GM18870 (cell line): ENCODE results near the gene PLK3.
A peak's percentile ranks its signal among the peaks of the same experiment; 100 is the strongest.
"Not testable (repeated sequence)": the region's sequence is repeated elsewhere in the genome, so short reads cannot be mapped to it uniquely, and the experiment has no call there.

ENCODE experiments used
- ATAC-seq: cut with Tn5 transposase; IDR thresholded peaks from one replicate; pipeline ENCODE4 v1.9.1; 2021; ENCODE audit warnings: moderate library complexity; ENCODE audit not compliant: unreplicated experiment

PLK3 gene

GRCh38 chr1:44799770-44800584 is at the start of gene PLK3:
PLK3 (plus strand) TSS chr1:44800377; CDS start chr1:44800464, 87 bp downstream.
- peak; percentile 74 for ATAC-seq

GRCh38 chr1:44757420-44757819 is 42.8 kb upstream of the PLK3 start:
- ATAC-seq: no peak

DNA sequence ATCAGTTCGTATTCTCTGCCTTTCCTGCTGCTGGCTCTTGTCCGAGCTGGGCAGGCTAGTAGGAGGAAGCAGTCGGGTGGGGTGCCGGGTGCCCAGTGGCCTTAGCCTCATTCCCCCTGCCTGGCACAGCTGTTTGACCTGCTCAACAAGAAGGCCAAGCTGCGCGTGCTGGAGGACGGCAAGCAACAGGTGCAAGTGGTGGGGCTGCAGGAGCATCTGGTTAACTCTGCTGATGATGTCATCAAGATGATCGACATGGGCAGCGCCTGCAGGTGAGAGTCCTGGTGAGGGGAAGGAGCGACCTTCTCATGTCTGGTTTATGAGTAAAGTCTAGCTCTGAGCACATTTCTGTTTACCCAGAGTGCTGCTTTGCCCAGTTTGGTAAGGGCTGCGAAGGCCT is 41.1 kb upstream of the PLK3 start:
- ATAC-seq: no peak

DNA sequence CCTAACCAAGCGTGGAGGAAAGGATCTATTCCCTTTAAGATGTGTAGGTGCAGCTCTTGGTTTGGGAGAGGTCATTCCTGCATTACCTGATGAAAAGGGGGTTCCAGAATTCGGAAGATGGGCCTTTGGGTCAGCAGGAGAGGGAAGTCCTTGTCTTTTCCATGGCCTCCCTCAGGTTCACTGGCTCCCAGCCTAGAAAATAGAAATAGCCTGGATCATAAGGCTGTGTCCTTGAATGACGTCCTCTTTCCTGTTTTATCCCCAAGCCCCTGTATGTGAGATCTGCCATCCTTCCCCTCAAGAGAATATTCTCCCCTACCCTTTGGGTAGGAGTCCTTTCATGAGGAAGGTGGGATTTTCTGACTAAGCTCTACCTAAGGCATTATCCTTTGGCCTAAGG is 39.3 kb upstream of the PLK3 start:
- ATAC-seq: no peak

DNA sequence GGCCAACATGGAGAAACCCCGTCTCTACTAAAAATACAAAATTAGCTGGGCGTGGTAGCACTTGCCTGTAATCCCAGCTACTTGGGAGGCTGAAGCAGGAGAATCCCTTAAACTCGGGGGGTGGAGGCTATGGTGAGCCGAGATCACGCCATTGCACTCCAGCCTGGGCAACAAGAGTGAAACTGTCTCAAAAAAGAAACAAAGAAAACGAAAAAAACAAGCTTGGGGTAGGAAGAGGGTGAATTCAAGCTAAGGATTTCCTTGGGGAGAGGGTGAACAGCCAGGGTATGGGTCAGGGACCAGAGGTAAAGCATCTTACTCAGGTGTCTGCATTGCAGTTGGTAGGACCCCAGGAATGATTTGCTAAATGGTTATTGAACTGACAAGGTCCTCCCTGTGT is 33.8 kb upstream of the PLK3 start:
- ATAC-seq: not testable (repeated sequence)

DNA sequence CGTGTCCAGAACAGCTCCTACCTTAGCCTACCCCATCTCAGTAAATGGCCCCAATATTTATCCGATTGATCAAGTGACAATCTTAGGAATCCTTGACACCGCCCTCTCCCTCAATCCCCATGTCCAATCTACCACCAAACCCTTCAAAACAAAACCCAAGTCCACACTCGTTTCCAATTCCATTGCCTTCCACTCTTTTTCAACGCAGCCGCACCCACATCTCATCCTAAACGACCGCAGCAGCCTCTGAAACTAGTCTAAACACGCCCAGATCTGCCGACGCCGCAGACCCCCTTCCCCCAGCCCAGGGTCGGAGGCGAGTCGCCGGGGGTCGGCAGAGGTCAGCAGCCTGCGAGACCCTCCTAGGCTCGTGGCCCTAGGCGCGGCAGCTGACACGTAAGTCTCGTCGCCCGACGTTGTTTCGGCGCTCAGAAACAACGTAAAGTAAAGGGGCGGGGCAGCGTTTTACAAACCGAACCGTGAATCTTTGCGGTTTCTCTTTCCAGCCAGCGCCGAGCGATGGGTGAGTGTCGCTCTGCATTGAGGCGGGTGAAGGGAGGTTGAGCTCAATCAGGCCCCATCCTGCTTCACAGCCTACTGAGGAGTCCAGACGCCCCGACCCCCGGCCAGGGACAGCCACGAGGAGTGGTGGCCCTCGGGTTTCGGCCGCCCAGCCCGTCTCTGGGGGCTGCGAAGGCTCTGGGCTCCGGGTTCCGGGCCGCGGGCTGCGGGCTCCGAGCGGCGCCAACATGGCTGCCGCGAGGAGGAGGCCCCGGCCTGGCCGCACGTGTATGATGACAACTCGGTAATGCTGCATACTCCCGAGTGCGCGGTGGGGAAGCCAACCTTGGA is 24.9 kb upstream of the PLK3 start, which contains the start of gene RPS8:
TSS of gene RPS8 (plus strand) at position 463 of the 852 bp plus-strand sequence. CDS start at position 520, 57 bp downstream.
- ATAC-seq: peak; percentile 70

DNA sequence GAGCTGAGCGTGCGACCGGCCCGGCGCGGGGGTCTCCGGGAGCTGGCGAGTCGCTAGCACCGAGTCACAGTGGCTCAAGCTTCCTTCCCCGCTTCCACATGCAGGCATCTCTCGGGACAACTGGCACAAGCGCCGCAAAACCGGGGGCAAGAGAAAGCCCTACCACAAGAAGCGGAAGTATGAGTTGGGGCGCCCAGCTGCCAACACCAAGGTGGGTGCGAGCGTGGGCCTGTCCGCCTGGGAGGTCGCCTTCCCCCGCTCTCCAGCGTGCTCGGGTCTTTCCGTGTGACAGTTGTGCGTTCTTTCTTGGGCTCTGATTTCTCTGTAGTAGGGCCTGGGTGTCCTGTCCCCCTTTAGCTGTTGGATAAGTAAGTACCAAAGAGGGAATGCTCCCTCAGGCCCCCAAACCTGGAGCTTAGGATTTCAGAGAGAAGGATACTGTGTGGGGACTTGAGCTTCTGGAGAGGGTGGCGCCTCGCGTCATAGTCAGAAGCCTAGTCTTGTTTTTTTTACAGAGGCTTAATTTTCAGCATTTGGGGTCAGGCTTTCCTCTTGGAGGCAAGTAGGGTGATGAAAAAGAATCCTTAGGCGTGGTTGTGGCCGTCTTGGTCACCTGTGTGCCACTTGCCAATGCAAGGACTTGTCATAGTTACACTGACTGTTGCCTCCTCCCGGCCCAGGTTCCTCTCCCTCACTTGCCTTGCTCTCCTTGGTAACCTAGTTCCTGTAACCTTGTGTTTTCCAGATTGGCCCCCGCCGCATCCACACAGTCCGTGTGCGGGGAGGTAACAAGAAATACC is 24.0 kb upstream of the PLK3 start:
- ATAC-seq: peak; percentile 20

GRCh38 chr1:44776730-44777068 is 23.5 kb upstream of the PLK3 start:
- ATAC-seq: no peak

- ATAC-seq: no peak
These were observed 22.6 kb upstream of the PLK3 start for GRCh38 chr1:44777547-44777946.

GRCh38 chr1:44777969-44778635 is 22.1 kb upstream of the PLK3 start:
- no peak for ATAC-seq

GRCh38 chr1:44778705-44779576 is 21.2 kb upstream of the PLK3 start:
- ATAC-seq: no peak

DNA sequence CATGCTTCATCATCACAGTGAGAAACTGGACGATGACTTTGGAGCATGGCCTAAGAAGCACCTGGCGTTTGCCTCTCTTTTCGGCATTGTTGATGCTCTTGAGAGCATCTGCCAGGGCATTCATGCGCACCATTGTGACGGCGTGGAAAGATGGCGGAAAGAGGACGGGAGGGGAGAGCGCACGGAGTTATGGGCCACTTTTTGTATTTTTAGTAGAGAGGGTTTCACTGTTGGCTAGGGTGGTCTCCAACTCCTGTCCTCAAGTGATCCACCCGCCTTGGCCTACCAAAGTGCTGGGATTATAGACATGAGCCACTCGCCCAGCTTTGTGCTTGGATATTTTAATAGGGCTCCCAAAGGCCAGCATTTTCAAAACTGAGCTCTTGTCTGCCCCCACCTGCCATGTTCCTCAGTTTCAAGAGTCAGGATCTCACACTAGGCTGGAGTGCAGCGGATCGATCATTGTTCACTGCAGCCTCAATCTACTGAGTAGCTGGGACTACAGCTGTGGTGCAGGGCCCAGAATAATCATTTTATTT is 19.5 kb upstream of the PLK3 start:
- no peak for ATAC-seq

DNA sequence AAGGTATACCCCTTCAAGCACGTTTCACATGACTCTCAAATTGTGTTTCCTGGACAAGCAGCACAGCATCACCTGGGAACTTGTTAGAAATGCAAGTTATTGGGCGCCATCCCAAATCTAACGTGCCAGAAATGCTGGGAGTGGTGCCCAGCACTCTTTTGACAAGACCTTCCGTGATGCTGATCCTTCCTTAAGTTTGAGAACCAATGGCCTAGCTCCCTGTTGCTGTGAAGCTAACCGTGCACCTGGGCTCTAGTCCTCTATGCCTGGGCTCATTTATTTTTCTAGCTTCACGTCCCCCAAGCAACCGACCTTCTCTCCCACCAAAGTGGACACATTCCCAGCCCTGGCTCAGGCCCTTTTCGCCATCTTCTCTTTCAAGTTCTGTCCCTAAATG is 16.5 kb upstream of the PLK3 start:
- ATAC-seq: no peak

DNA sequence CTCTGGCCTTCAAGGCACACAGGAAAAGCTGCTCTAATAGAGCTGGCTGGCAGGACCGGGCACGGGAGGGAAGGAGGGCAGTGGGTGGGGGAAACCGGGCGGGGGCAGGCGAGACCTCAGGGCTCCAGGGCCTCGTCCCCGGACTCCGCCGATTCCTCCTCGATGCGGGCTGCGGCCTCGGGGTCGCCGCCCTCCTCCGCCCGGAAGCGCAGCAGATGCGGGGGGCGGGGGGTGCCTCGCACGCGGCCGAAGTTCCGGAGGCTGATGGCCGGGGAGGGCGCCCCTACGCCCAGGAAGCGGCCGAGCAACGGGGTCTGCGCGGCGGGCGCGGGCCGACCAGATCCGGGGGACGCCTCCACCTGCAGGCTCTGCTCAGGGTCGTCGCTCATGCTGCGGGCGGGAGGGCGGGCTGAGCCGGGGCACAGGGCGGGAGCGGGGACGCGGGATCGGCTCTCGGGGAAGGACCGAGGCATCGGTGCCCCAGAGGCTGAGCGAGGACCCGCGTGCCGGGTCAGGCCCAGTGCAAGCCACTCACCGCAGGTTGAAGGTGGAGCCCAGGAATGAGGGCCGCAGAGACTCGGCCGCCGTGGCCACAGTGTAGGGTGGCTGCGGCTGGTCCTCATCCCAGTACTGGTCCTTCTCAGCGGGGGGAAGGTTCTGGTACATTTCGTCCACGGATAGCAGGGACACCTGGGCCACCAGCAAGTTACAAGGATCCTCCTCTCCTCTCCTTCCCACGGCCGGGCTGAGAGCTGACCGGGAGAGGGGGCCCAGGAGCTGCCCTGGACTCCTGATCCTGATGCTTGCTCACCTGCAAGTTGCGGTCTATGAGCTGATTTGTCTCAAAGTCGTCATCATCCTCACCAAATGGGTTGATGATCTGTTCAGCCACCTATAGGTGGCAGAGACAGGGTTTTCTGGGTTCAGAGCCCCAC is 15.8 kb upstream of the PLK3 start:
- ATAC-seq: no peak

DNA sequence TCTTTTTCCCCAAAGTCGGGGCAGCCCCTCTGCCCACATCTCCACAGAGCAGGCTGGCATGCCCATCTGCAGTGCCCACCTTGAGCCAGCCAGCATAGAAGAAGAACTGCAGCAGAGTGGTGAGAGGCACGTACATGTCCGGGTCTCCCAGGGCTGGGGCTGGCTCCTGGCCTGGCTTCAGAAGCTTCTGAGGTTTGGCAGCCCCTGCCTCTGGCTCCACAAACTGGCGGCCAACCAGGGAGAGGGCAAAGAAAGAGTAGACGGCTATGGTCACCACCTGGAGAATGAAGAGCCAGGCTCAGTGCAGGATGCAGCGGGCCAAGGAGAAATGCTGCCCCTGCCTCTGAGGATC is 15.2 kb upstream of the PLK3 start:
- ATAC-seq: no peak

DNA sequence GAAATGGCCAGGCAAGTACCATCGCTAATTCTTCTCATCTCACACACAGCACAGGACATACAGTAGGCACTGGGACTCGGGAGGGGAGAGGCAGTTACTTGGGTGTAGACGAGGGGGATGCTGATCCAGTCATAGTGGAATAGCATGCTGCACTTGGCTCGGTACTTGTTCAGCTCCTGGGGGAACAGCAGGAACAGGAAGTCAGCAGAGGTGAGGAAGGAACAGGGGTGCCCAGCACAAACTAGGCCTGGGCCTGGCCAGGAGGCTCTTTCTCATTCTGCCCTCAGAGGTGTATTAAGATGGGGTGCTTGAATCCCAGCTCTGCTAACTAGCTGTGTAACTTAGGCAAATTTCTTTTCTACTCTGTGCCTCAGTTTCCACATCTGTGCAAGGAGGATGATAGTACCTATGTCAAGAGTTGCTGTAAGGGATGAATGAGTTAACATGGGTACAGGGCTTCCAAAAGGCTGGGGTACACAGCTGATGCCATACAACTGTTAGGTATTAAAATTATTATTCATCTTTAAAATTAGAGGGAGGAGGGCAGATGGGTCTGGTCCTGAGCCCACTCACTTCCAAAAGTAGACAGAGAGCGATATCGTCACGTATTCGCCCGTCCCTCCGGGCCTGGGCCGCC is 14.6 kb upstream of the PLK3 start:
- ATAC-seq: no peak

GRCh38 chr1:44786138-44786840 is 13.9 kb upstream of the PLK3 start:
- no peak for ATAC-seq
